IgD-negative memory B cell (primary cell): ENCODE data around the gene MARK3. TPM values are rescaled to one million over a fixed set of nuclear protein-coding genes. Genes with fewer than 3 reads are reported as not detected.

Experiments
- H3K27ac Mint-ChIP-seq, 3 donors: one replicate each; pipeline ENCODE4 v1.8.0; 2020 to 2022; ENCODE audit warnings: mild to moderate bottlenecking in 3 of 3, mixed read lengths in 3 of 3, moderate library complexity in 1 of 3
- H3K27me3 Mint-ChIP-seq: one replicate; pipeline ENCODE4 v1.8.0; 2021; ENCODE audit warnings: mixed read lengths
- H3K36me3 Mint-ChIP-seq: one replicate; pipeline ENCODE4 v1.8.0; 2020; ENCODE audit warnings: mild to moderate bottlenecking, mixed read lengths
- H3K4me1 Mint-ChIP-seq, 3 donors: one replicate each; pipeline ENCODE4 v1.8.0; 2020 to 2022; ENCODE audit warnings: mixed read lengths in 3 of 3, mild to moderate bottlenecking in 1 of 3
- H3K4me3 Mint-ChIP-seq, 4 donors: one replicate each; pipeline ENCODE4 v1.8.0; 2020 to 2022; ENCODE audit warnings: mild to moderate bottlenecking in 4 of 4, mixed read lengths in 4 of 4, moderate library complexity in 3 of 4
- H3K9me3 Mint-ChIP-seq, 3 donors: one replicate each; pipeline ENCODE4 v1.8.0; 2020 to 2021; ENCODE audit warnings: mixed read lengths in 3 of 3, mild to moderate bottlenecking in 1 of 3
- polyA plus RNA-seq: library from polyadenylated mRNA; unstranded; fragments of 300-500 nt; fragmentation: Illumina TruSeq; gene quantifications from one replicate; pipeline ENCODE4 v1.2.3, GENCODE V29; 2021

Gene MARK3
- polyA plus RNA-seq: 40.3 TPM

DNA sequence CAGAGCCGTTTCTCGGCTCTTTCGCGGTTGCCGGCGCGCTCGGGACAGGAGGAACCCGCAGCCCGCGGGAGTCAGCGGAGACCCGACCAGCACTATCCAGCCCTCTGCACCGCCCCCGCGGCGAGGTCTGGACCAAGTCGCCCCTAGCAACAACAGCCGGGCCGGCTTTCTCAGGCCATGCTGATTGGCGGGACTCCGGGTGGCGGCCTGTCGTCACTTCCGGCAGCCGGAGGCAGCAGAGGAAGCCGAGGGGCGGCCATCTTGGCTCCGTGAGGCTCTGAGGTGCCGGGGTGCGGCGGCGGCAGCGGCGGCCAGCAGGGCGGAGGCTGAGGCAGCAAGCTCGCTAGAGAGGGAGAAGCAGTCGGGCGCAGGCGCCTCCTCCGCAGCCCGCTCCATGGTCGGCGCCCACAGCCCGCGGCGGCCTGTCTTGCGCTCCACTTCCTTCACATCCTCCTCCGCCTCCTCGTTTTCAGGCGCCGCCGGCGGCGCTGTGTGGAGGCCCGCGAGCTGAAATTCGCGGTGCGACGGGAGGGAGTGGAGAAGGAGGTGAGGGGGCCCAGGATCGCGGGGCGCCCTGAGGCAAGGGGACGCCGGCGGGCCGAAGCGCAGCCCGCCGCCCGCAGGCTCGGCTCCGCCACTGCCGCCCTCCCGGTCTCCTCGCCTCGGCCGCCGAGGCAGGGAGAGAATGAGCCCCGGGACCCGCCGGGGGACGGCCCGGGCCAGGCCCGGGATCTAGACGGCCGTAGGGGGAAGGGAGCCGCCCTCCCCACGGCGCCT, at the start of gene MARK3:
Gene MARK3 (plus strand): TSS at position 264 of the 777 bp plus-strand sequence. CDS start 615 bp downstream, outside the sequence.
- Mint-ChIP-seq H3K4me1 (peaks cover 22 to 31% (median 27%) of the 10 kb centered on the region in 3 donors), H3K36me3 (peaks cover 8% of the 10 kb centered on the region), H3K27me3 (peaks cover 10% of the 10 kb centered on the region)

DNA sequence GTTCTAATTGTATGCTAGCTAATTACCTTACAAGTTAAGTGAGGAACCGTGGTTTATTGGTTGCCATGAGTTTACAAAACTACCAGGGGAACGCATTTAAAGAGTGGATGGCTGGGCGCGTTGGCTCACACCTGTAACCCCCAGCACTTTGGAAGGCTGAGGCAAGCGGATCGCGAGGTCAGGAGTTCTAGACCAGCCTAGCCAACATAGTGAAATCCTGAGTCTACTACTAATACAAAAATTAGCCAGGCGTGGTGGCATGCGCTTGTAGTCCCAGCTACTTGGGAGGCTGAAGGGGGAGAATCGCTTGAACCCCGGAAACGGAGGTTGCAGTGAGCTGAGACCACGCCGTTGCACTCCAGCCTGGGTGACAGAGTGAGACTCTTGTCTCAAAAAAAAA, 49.0 kb upstream of the MARK3 start:
- no peaks in the 10 kb centered on the region for H3K36me3 Mint-ChIP-seq
- peaks cover 12 to 29% (median 27%) of the 10 kb centered on the region in 3 donors for H3K4me1 Mint-ChIP-seq
- no peaks in the 10 kb centered on the region for H3K9me3 Mint-ChIP-seq
- peaks cover 2% of the 10 kb centered on the region for H3K27me3 Mint-ChIP-seq
- H3K27ac Mint-ChIP-seq: peak overlapping the region in 2 of 3 donors; percentile 97 to 98
- peak overlapping the region; percentile 93 to 97 (median 96) for H3K4me3 Mint-ChIP-seq

More for the DNA sequence above, at the start of gene MARK3:
- H3K27ac Mint-ChIP-seq: peak within 1 kb of the TSS; percentile 91 to 96 (median 95)
- peak within 1 kb of the TSS; percentile 95 to 99 (median 96) for H3K4me3 Mint-ChIP-seq
- peaks cover 0 to 4% (median 0%) of the 10 kb centered on the region in 3 donors for H3K9me3 Mint-ChIP-seq

DNA sequence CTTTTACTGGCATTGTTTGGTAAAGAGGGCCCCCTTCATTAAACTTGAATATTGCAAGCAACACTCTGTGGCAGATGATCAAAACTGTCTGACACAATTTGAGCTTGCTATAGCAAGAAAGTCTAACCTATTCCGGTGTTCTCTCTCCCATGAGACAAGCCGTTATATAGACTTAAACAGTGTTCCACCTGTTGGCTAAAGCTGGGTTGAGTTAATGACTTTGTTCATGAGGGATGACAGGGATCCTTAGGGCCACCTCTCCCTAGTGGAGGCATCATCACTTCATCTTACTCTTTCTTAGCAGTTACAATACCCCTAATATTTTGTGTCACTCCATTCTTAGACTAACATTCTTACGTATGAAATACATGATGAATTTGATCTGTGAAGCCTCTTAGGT, 47.4 kb upstream of the MARK3 start:
- H3K4me3 Mint-ChIP-seq: peak overlapping the region in 3 of 4 donors; percentile 5 to 94 (median 41)

DNA sequence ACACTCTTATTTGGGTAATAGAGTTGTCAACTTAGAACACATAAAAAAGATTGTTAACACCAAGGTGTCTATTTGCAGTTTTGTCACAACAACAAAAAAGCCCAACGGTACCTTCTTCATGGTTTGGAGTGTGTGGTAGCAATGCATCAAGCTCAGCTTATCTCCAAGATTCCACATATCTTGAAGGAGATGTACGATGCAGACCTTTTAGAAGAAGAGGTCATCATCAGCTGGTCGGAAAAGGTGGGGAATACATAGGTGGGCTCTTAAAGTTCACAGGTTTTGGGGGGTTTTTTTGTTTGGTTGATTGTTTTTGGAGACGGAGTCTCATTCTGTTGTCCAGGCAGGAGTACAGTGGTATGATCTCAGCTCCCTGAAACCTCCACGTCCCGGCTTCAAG, 45.7 kb upstream of the MARK3 start:
- H3K4me1 Mint-ChIP-seq: peaks cover 10 to 34% (median 28%) of the 10 kb centered on the region in 3 donors
- H3K27me3 Mint-ChIP-seq: no peaks in the 10 kb centered on the region
- H3K27ac Mint-ChIP-seq: peak overlapping the region in 2 of 3 donors; percentile 86 to 97
- no peaks in the 10 kb centered on the region for H3K9me3 Mint-ChIP-seq
- peaks cover 2% of the 10 kb centered on the region for H3K36me3 Mint-ChIP-seq
- H3K4me3 Mint-ChIP-seq: peak overlapping the region in 2 of 4 donors; percentile 11 to 94

More for the DNA sequence above, 47.4 kb upstream of the MARK3 start:
- Mint-ChIP-seq H3K27ac (peak overlapping the region in 1 of 3 donors; percentile 97), H3K27me3 (peaks cover 2% of the 10 kb centered on the region), H3K36me3 (no peaks in the 10 kb centered on the region), H3K4me1 (peaks cover 12 to 34% (median 29%) of the 10 kb centered on the region in 3 donors), H3K9me3 (no peaks in the 10 kb centered on the region)

DNA sequence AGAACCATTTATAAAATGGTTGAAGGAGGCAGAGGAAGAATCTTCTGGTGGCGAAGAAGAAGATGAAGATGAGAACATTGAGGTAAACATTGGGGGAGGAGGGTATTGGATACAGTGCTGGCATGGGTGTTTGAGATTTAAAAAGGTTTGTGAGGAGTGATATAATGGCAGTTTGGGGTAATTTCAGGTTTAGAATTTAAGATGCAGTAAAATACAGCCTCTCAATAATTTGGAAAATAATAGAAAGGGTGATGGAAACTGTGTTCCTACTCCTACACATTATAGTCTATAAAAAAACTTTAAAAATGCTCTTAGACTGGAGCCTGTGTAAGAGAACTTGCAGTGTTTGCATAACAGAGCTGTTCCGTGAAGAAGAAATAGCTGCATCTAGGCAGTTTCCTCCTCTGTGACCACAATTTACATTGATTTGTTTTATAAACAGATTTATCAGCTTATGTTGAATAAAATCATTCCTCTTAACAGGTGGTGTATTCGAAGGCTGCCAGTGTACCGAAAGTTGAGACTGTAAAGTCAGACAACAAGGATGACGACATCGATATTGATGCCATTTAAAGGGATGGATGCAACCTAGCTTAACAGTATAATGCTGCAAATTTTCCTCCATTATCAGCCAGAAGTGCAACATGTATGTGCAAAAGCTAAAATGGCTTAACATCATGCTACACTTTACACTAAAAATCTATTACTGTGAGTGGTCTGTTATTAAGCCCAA, 44.6 kb upstream of the MARK3 start:
- Mint-ChIP-seq H3K27ac (peak overlapping the region in 2 of 3 donors; percentile 82 to 97), H3K9me3 (no peaks in the 10 kb centered on the region), H3K27me3 (no peaks in the 10 kb centered on the region), H3K4me3 (peak overlapping the region in 1 of 4 donors; percentile 94), H3K4me1 (peaks cover 6 to 27% (median 22%) of the 10 kb centered on the region in 3 donors), H3K36me3 (peaks cover 2% of the 10 kb centered on the region)

DNA sequence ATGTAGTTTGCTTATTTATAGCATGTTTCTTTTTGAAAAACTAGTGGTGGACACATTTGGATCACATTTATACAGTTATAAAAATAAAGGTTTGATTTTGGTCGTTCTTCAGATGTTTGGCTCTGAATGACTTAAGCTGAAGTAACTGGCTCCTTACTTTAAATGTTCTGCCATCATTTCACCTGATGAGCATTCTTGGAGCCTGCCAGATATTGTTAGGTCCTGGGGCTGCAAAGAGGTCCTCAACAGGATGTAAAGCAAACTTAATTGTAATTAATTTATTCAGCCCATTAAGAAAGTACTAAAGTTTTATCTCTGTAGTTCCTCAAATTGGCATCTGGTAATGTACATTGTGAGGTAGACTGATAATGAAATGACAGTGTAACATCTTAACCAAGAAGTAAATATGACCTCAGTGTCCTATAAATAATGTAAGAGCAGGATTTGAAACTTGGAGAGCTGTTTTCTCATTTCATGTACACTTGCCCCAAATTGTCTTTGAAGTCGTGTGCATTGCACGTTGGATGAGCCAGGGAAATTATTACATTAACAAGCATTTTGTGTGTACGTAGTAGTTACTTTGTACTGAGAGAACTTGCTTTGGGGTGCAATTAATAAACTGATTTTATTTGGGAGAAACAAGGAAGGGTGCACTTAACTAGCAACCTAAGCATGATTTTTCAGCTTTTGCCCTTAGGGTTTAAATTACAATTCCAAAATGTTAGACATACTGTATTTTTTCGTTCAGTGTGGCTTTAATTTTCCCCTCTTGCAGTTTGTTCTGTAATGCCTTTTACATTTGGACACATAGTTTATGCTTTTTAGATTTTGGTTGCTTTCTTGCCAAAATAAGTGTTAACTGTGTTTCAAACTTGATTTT, 43.7 kb upstream of the MARK3 start:
- Mint-ChIP-seq H3K36me3 (peaks cover 2% of the 10 kb centered on the region), H3K4me1 (peaks cover 3 to 21% (median 18%) of the 10 kb centered on the region in 3 donors), H3K9me3 (no peaks in the 10 kb centered on the region), H3K27ac (peak overlapping the region in 1 of 3 donors; percentile 97), H3K4me3 (peak overlapping the region in 1 of 4 donors; percentile 94), H3K27me3 (no peaks in the 10 kb centered on the region)

DNA sequence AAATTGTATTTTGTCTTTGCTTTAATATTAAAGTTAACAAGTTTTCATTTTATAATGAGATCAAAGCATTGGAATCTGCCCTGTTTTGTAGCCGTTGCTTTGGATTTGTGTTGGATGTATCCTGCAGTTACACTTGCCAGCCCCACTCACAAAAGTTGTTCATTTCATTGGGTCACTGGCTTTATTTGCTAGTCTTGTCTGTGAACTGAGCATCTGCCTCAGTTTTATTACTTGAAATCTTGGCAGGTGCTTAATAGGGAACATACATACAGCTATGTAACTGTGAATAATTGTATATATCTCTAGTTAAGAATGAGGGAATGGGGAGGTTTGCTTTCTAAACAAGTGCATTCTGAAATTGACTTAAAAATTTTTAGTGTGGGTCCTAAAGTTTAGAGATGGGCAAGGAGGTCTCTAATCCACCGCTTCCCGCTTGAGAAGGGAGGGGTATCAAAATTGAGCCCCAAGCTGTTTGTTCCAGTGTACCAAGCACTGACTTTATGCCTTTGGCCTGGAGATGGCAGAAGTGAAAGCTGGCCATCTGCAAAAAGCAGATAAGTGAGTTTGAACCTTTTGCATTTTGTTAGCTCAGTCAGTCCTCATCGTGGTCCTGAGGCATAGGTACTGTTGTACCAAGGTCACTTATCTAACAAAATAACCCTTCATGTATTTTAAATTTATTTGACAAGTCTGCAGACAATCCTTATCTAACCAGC, 41.9 kb upstream of the MARK3 start:
- H3K4me3 Mint-ChIP-seq: no peak overlapping the region
- peaks cover 2% of the 10 kb centered on the region for H3K36me3 Mint-ChIP-seq
- peak overlapping the region in 2 of 3 donors; percentile 35 to 84 for H3K27ac Mint-ChIP-seq
- H3K27me3 Mint-ChIP-seq: no peaks in the 10 kb centered on the region
- H3K9me3 Mint-ChIP-seq: no peaks in the 10 kb centered on the region
- H3K4me1 Mint-ChIP-seq: peaks cover 3 to 18% (median 17%) of the 10 kb centered on the region in 3 donors

DNA sequence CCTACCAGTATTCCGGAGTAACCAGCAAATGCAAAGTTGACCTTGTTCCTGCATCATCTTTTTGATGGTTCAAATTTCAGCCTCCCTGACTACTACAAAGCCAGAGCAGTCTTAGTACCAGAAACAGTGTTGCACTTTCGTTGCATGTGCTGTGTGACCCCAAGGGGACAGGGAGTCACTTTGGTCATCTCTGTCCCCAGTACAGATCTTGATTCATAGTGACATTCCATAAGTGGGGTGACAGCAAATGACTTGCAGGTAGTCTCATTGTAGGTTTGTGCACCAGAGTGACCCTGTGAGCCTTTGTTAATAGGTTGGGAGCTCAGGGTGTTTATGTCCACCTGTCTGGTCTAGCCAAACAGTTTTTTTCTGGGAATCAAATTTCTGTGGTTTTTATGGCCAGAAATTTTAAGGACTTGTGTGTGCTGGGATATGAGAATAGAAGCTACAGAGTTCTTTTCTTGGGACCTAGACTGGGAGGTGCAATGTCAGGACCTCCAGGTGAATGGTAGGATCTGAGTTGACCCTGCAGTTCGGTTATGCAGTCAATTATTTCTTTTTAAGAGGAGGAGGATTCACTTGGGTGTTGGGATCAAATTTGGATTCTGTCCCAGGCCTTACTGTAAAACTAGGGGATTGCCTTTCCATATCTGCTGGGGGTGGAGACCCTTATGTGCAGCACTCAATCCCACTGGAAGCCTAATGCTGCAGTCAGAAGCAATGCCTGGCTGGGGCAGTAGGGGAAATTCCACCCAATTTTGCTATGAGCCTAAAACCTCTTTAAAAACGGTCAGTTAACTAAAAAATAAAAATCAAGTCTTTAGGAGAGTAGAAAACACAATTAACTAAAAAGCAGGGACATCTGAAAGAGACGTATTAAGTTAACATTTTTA, 41.1 kb upstream of the MARK3 start:
- Mint-ChIP-seq H3K27me3 (no peaks in the 10 kb centered on the region), H3K9me3 (no peaks in the 10 kb centered on the region), H3K36me3 (peaks cover 2% of the 10 kb centered on the region), H3K27ac (peak overlapping the region; percentile 28 to 84 (median 35)), H3K4me3 (peak overlapping the region in 1 of 4 donors; percentile 50), H3K4me1 (peaks cover 0 to 14% (median 14%) of the 10 kb centered on the region in 3 donors)

DNA sequence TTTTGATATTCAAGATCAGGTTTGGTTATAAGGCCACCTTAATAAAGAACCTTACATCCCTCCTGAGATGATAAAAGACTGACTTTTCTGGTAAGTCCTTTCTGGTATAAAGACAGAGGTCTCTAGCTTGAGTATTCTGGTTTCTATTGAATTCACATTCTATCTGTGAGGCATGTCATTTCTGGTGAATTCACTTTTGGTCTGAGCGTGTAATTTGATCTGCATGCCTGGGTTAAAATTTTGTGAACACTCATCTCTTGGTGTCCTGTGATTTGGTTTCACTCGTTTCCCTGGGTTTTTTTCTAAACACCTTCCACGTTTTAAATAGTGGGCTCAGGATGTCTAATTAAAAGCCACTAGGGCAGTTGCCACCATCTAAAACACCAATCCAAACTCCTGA, 38.9 kb upstream of the MARK3 start:
- peak overlapping the region in 2 of 3 donors; percentile 25 to 61 for H3K27ac Mint-ChIP-seq
- H3K4me3 Mint-ChIP-seq: no peak overlapping the region
- H3K9me3 Mint-ChIP-seq: no peaks in the 10 kb centered on the region
- peaks cover 2 to 11% (median 9%) of the 10 kb centered on the region in 3 donors for H3K4me1 Mint-ChIP-seq
- no peaks in the 10 kb centered on the region for H3K27me3 Mint-ChIP-seq
- peaks cover 2% of the 10 kb centered on the region for H3K36me3 Mint-ChIP-seq

DNA sequence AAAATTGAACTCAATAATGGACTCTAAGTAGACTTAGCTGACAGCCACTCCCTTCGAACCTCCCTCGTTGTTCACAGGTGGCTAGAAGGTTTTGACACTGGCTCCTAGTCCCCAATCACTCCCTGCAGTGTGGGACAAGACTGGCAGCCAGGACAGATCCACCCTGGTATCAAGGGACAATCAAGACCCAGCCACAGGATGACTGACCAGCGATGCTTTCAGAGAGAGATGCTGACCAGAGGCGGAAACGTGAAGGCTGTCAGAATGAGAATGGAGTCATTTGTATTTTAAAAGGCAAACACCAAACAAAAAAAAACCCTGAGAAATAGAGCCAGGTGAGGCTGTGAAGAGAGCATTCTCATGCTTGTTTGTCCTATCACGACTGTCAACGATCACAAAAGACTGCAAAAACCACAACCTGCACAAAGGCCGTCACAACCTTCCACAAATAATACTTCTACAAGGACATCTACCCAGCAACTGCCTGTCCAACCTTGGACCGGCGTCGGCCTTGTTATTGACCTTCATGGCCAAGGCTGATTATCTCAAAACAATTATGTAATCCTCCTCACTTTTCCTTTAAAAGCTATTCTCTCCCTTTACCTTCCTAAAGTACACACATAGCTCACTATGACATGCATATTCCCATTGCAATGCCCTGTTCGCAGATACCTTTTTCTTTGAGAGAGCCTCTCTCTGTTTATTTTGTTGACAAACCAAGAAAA, 38.0 kb upstream of the MARK3 start:
- peak overlapping the region in 2 of 3 donors; percentile 61 to 85 for H3K27ac Mint-ChIP-seq
- H3K4me3 Mint-ChIP-seq: no peak overlapping the region
- H3K27me3 Mint-ChIP-seq: peaks cover 2% of the 10 kb centered on the region

DNA sequence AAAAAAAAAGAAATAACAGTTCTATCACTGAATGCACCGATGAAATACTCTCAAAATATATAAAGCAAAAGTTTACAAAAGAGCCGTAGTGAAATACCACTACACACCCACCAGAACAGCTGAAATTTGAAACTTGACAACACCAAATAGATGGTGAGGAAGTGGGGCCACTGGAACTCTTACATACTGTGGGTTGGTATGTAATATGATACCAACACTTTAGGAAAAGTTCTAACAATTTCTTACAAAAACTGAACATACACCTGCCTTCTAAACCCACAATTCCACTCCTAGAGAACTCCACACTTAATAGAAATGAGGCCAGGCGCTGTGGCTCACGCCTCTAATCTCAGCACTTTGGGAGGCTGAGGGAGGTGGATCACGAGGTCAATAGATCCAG, 37.1 kb upstream of the MARK3 start:
- peaks cover 7% of the 10 kb centered on the region for H3K27me3 Mint-ChIP-seq
- H3K4me1 Mint-ChIP-seq: peaks cover 2 to 5% (median 4%) of the 10 kb centered on the region in 3 donors
- no peaks in the 10 kb centered on the region for H3K9me3 Mint-ChIP-seq
- peak overlapping the region in 1 of 4 donors; percentile 30 for H3K4me3 Mint-ChIP-seq
- peaks cover 2% of the 10 kb centered on the region for H3K36me3 Mint-ChIP-seq
- H3K27ac Mint-ChIP-seq: no peak overlapping the region

More for the DNA sequence above, 38.0 kb upstream of the MARK3 start:
- peaks cover 2 to 7% (median 4%) of the 10 kb centered on the region in 3 donors for H3K4me1 Mint-ChIP-seq
- H3K9me3 Mint-ChIP-seq: no peaks in the 10 kb centered on the region
- H3K36me3 Mint-ChIP-seq: peaks cover 2% of the 10 kb centered on the region

DNA sequence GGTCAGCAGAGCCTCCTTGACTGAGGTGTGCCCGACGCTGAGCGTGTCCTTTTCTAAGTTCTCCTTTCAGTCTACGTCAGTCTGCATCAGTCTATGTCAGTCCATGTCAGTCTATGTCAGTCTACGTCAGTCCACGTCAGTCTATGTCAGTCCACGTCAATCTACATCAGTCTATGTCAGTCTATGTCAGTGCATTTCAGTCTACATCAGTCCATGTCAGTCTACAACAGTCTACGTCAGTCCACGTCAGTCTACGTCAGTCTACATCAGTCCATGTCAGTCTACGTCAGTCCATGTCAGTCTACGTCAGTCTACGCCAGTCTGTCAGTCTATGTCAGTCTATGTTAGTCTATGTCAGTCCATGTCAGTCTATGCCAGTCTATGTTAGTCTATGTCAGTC, 35.2 kb upstream of the MARK3 start:
- peaks cover 2 to 5% (median 4%) of the 10 kb centered on the region in 3 donors for H3K4me1 Mint-ChIP-seq
- peaks cover 9% of the 10 kb centered on the region for H3K27me3 Mint-ChIP-seq
- no peak overlapping the region for H3K4me3 Mint-ChIP-seq
- no peaks in the 10 kb centered on the region for H3K36me3 Mint-ChIP-seq
- peaks cover 0 to 2% (median 0%) of the 10 kb centered on the region in 3 donors for H3K9me3 Mint-ChIP-seq
- no peak overlapping the region for H3K27ac Mint-ChIP-seq
